ENCODE measurements around the gene IL13RA1.

DNA sequence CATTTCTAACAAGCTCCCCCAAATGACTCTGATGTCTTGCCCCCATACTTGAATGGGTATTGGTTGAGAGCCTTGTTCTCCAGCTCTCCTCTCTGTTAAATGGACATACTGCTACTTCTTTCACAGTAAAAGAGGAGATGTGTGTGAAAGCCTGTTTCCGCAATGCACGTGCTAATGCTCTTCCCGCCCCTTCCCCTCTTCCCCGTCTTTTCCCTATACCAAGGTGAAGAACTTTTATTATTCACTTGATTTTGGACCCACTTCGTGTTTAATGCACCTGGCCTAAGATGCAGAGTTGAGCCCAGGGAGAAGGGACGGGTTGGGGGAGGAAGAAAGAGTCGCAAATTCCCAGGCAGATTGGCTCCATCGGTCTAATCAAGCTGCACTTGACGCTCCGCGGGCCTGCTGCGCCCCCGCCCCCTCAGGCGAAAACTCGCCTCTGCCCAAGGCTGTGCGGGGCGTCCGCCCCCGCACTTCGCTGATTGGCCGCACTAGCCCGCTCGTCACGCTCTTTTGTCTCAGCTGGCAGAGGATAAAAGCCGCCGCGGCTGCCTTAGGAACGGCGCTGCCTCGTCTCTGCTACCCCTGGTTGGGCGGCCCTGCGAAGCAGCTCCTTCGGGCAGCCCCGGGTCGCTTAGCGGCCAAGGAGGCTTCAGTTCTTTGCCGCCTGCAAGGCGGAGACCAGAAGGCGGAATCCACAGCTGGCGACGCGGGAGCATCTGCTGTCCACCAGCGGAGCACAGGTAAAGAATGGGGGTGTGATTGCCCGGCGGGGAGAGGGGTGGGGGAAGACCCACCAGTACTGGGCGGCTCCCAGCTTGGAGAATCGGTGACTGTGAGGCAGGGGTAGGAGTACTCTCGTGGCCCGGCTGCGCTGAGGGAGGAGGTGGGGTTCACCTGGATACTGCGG lies 96.1 kb downstream of the IL13RA1 start, which contains the start of gene ZCCHC12:
- no peak for TF ChIP-seq POLR2AphosphoS5 (IDR thresholded peaks at IDR 0.05; ENCODE audit: low read depth, low read length)
- TF ChIP-seq TAF1 (IDR thresholded peaks at IDR 0.05; ENCODE audit: borderline replicate concordance, insufficient read depth, low read length) = no peak
